RWPE2 (cell line): ENCODE measurements around the gene CCT7.

ENCODE experiments used
- ATAC-seq: fragments of 200-7000 bp; cut with Tn5 transposase; 3 replicates; pipeline ENCODE4 v1.9.1; 2021; ENCODE audit warnings: low read depth
- DNase-seq: peaks from one replicate; pipeline ENCODE4 v3.0.0-alpha.2; 2020; ENCODE audit warnings: low spot score
- H3K27ac ChIP-seq: fragments of 450-650 bp; 2 replicates; pipeline ENCODE4 v1.5.1; 2017; ENCODE audit warnings: mild to moderate bottlenecking; ENCODE audit not compliant: poor library complexity, severe bottlenecking
- H3K27me3 ChIP-seq: fragments of 250-450 bp; sonication (Bioruptor Pico); 2 replicates; pipeline ENCODE4 v1.5.1; 2021; ENCODE audit warnings: mild to moderate bottlenecking, moderate library complexity; ENCODE audit not compliant: insufficient read depth, poor library complexity, severe bottlenecking
- H3K36me3 ChIP-seq: fragments of 250-450 bp; sonication (Bioruptor Pico); 2 replicates; pipeline ENCODE4 v1.5.1; 2020; ENCODE audit warnings: low read depth, mild to moderate bottlenecking, moderate library complexity
- H3K4me1 ChIP-seq: fragments of 250-450 bp; sonication (Bioruptor Pico); 2 replicates; pipeline ENCODE4 v1.5.1; 2021; ENCODE audit warnings: mild to moderate bottlenecking, moderate library complexity; ENCODE audit not compliant: insufficient read depth, poor library complexity, severe bottlenecking
- H3K4me3 ChIP-seq: fragments of 250-450 bp; sonication (Bioruptor Pico); 2 replicates; pipeline ENCODE4 v1.5.1; 2021; ENCODE audit warnings: mild to moderate bottlenecking, moderate library complexity; ENCODE audit not compliant: severe bottlenecking
- H3K9me3 ChIP-seq: fragments of 250-450 bp; sonication (Bioruptor Pico); 2 replicates; pipeline ENCODE4 v1.5.1; 2021; ENCODE audit warnings: mild to moderate bottlenecking, moderate library complexity; ENCODE audit not compliant: severe bottlenecking
- CTCF ChIP-seq: fragments of 450-650 bp; IDR thresholded peaks from one replicate; pipeline ENCODE4 v1.5.1; 2017; ENCODE audit warnings: mild to moderate bottlenecking, moderate library complexity; ENCODE audit not compliant: poor library complexity, severe bottlenecking

CCT7 gene

GRCh38 chr2:73265298-73266060, 31.4 kb downstream of the CCT7 start:
- Histone ChIP-seq H3K4me3 (no peak overlapping the region), H3K4me1 (peaks cover 5% of the 10 kb centered on the region), H3K36me3 (no peaks in the 10 kb centered on the region), H3K27me3 (no peaks in the 10 kb centered on the region), H3K27ac (no peak overlapping the region), H3K9me3 (no peaks in the 10 kb centered on the region)
- ATAC-seq, result no peak
- TF ChIP-seq CTCF, result no peak
- no peak for DNase-seq

- Histone ChIP-seq H3K4me3 (no peak overlapping the region), H3K27me3 (no peaks in the 10 kb centered on the region), H3K9me3 (no peaks in the 10 kb centered on the region), H3K27ac (no peak overlapping the region), H3K4me1 (peaks cover 5% of the 10 kb centered on the region), H3K36me3 (no peaks in the 10 kb centered on the region)
- no peak for TF ChIP-seq CTCF
- DNase-seq, result no peak
- no peak for ATAC-seq
These were observed 32.2 kb downstream of the CCT7 start for GRCh38 chr2:73266061-73266901.

- no peaks in the 10 kb centered on the region for H3K36me3 ChIP-seq
- no peak overlapping the region for H3K4me3 ChIP-seq
- no peaks in the 10 kb centered on the region for H3K27me3 ChIP-seq
- peaks cover 5% of the 10 kb centered on the region for H3K4me1 ChIP-seq
- no peak overlapping the region for H3K27ac ChIP-seq
- DNase-seq, result no peak
- no peak for ATAC-seq
- TF ChIP-seq CTCF, result no peak
- no peaks in the 10 kb centered on the region for H3K9me3 ChIP-seq
These were observed 32.9 kb downstream of the CCT7 start for GRCh38 chr2:73267008-73267407.

- no peak for ATAC-seq
- no peak for DNase-seq
- no peaks in the 10 kb centered on the region for H3K9me3 ChIP-seq
- peak overlapping the region; percentile 41 for H3K4me3 ChIP-seq
- peaks cover 5% of the 10 kb centered on the region for H3K4me1 ChIP-seq
- no peaks in the 10 kb centered on the region for H3K36me3 ChIP-seq
- TF ChIP-seq CTCF, result no peak
- H3K27me3 ChIP-seq, result no peaks in the 10 kb centered on the region
- peak overlapping the region; percentile 28 for H3K27ac ChIP-seq
These were observed 34.3 kb downstream of the CCT7 start for GRCh38 chr2:73268366-73268829.
